H9 (cell line): ENCODE measurements around the gene SLC35G1. TPM values are rescaled to one million over a fixed set of nuclear protein-coding genes. Genes with fewer than 3 reads are reported as not detected.

Experiments used
- DNase-seq: peaks from one replicate; pipeline ENCODE4 v3.0.0-alpha.2; 2017
- H2AFZ ChIP-seq: one replicate; pipeline ENCODE4 v1.6.1; 2013; ENCODE audit warnings: mild to moderate bottlenecking, low read length, control low read depth, moderate library complexity
- H2AK5ac ChIP-seq: 2 replicates; pipeline ENCODE4 v1.6.1; 2013; ENCODE audit warnings: low read length, control low read depth, mixed read lengths; ENCODE audit not compliant: insufficient read length
- H2BK120ac ChIP-seq: one replicate; pipeline ENCODE4 v1.6.1; 2013; ENCODE audit warnings: low read depth, mild to moderate bottlenecking, low read length, control low read depth, inconsistent platforms; ENCODE audit not compliant: poor library complexity, severe bottlenecking
- H2BK12ac ChIP-seq: 2 replicates; pipeline ENCODE4 v1.6.1; 2013; ENCODE audit warnings: low read length, control low read depth, mixed read lengths, low read depth; ENCODE audit not compliant: insufficient read length
- H2BK15ac ChIP-seq: 2 replicates; pipeline ENCODE4 v1.6.1; 2013; ENCODE audit warnings: low read depth, low read length, control low read depth
- H2BK20ac ChIP-seq: one replicate; pipeline ENCODE4 v1.6.1; 2013; ENCODE audit warnings: low read depth, mild to moderate bottlenecking, low read length, control low read depth, inconsistent platforms; ENCODE audit not compliant: poor library complexity, severe bottlenecking
- H2BK5ac ChIP-seq: 2 replicates; pipeline ENCODE4 v1.6.1; 2013; ENCODE audit warnings: low read length, control low read depth, mixed read lengths; ENCODE audit not compliant: insufficient read length
- H3K14ac ChIP-seq: 2 replicates; pipeline ENCODE4 v1.6.1; 2013; ENCODE audit warnings: low read length, control low read depth; ENCODE audit not compliant: insufficient read depth
- H3K18ac ChIP-seq: 2 replicates; pipeline ENCODE4 v1.6.1; 2013; ENCODE audit warnings: low read depth, mild to moderate bottlenecking, mixed read lengths, low read length, control low read depth; ENCODE audit not compliant: insufficient read length
- H3K23ac ChIP-seq: 2 replicates; pipeline ENCODE4 v1.6.1; 2013; ENCODE audit warnings: low read length, control low read depth, mixed read lengths, low read depth; ENCODE audit not compliant: insufficient read length
- H3K23me2 ChIP-seq: 2 replicates; pipeline ENCODE4 v1.6.1; 2013; ENCODE audit warnings: low read depth, mild to moderate bottlenecking, mixed read lengths, low read length, control low read depth; ENCODE audit not compliant: insufficient read length, poor library complexity, severe bottlenecking
- H3K27ac ChIP-seq: 2 replicates; pipeline ENCODE4 v1.5.1; 2013; ENCODE audit warnings: low read length, control low read depth, mixed read lengths, low read depth; ENCODE audit not compliant: insufficient read length
- H3K27me3 ChIP-seq: 2 replicates; pipeline ENCODE4 v1.6.1; 2013; ENCODE audit warnings: low read length, control low read depth, inconsistent platforms; ENCODE audit not compliant: insufficient read depth
- H3K4ac ChIP-seq: 2 replicates; pipeline ENCODE4 v1.6.1; 2013; ENCODE audit warnings: low read depth, mild to moderate bottlenecking, control low read depth, inconsistent platforms, low read length, moderate library complexity
- H3K4me1 ChIP-seq: 2 replicates; pipeline ENCODE4 v1.6.1; 2013; ENCODE audit warnings: low read length, control low read depth, inconsistent platforms; ENCODE audit not compliant: insufficient read depth
- H3K4me2 ChIP-seq: 2 replicates; pipeline ENCODE4 v1.6.1; 2013; ENCODE audit warnings: low read length, control low read depth, mixed read lengths; ENCODE audit not compliant: insufficient read length, insufficient read depth
- H3K56ac ChIP-seq: 2 replicates; pipeline ENCODE4 v1.6.1; 2013; ENCODE audit warnings: low read depth, mild to moderate bottlenecking, mixed read lengths, low read length, control low read depth; ENCODE audit not compliant: insufficient read length
- H3K79me1 ChIP-seq: 2 replicates; pipeline ENCODE4 v1.6.1; 2013; ENCODE audit warnings: low read depth, mild to moderate bottlenecking, moderate library complexity, low read length, control low read depth, inconsistent platforms; ENCODE audit not compliant: insufficient read depth, poor library complexity, severe bottlenecking
- H3K79me2 ChIP-seq: 2 replicates; pipeline ENCODE4 v1.6.1; 2013; ENCODE audit warnings: low read length, control low read depth, inconsistent platforms; ENCODE audit not compliant: insufficient read depth
- H3K9ac ChIP-seq: 2 replicates; pipeline ENCODE4 v1.6.1; 2013; ENCODE audit warnings: low read length, control low read depth, mixed read lengths; ENCODE audit not compliant: insufficient read length; ENCODE audit errors: extremely low read depth
- H3K9me3 ChIP-seq: one replicate; pipeline ENCODE4 v1.6.1; 2013; ENCODE audit warnings: low read depth, low read length, inconsistent platforms; ENCODE audit not compliant: control insufficient read depth
- H3T11ph ChIP-seq: one replicate; pipeline ENCODE4 v1.6.1; 2013; ENCODE audit warnings: mild to moderate bottlenecking, low read length, control low read depth, inconsistent platforms
- H4K20me1 ChIP-seq: one replicate; pipeline ENCODE4 v1.6.1; 2013; ENCODE audit not compliant: control insufficient read depth, insufficient read length, insufficient read depth
- H4K5ac ChIP-seq: 2 replicates; pipeline ENCODE4 v1.6.1; 2013; ENCODE audit warnings: low read depth, mild to moderate bottlenecking, mixed read lengths, low read length, control low read depth; ENCODE audit not compliant: insufficient read length
- H4K8ac ChIP-seq: replicated peaks from 2 replicates; pipeline ENCODE4 v1.6.1; 2013; ENCODE audit warnings: low read length, control low read depth, mixed read lengths, low read depth; ENCODE audit not compliant: insufficient read length
- H4K91ac ChIP-seq: 2 replicates; pipeline ENCODE4 v1.6.1; 2013; ENCODE audit warnings: low read depth, mild to moderate bottlenecking, moderate library complexity, mixed read lengths, low read length, control low read depth; ENCODE audit not compliant: insufficient read length
- H3K27ac Mint-ChIP-seq, 3 experiments: 2 replicates in 2 of 3; 3 replicates in 1 of 3; pipeline ENCODE4 v1.8.0; 2020 to 2021; ENCODE audit warnings: mixed read lengths in 3 of 3, mild to moderate bottlenecking in 1 of 3, moderate library complexity in 1 of 3
- H3K27me3 Mint-ChIP-seq: 2 replicates; pipeline ENCODE4 v1.8.0; 2021; ENCODE audit warnings: low read depth, mild to moderate bottlenecking, moderate library complexity, mixed read lengths
- H3K36me3 Mint-ChIP-seq, 3 experiments: 2 replicates in 2 of 3; 3 replicates in 1 of 3; pipeline ENCODE4 v1.8.0; 2020 to 2021; ENCODE audit warnings: low read depth in 3 of 3, mixed read lengths in 3 of 3; ENCODE audit not compliant: insufficient read depth in 1 of 3
- H3K4me1 Mint-ChIP-seq, 2 experiments: 2 replicates each; pipeline ENCODE4 v1.8.0; 2020; ENCODE audit warnings: mixed read lengths in 2 of 2
- H3K4me3 Mint-ChIP-seq, 2 experiments: 2 replicates in 1 of 2; 3 replicates in 1 of 2; pipeline ENCODE4 v1.8.0; 2020 to 2021; ENCODE audit warnings: mild to moderate bottlenecking in 2 of 2, mixed read lengths in 2 of 2, moderate library complexity in 1 of 2
- H3K9me3 Mint-ChIP-seq, 2 experiments: 2 replicates in 1 of 2; 3 replicates in 1 of 2; pipeline ENCODE4 v1.8.0; 2020; ENCODE audit warnings: mild to moderate bottlenecking in 2 of 2, mixed read lengths in 2 of 2, moderate library complexity in 1 of 2
- WGBS: extraction: QIAGEN DNeasy Blood & Tissue Kit; methylation state at CpG from one replicate; pipeline ENCODE4 v1.1.7; 2013; ENCODE audit warnings: missing lambda C conversion rate, low lambda C conversion rate, mixed read lengths; ENCODE audit not compliant: insufficient read length; ENCODE audit errors: extremely low coverage; 5-methylcytosine and 5-hydroxymethylcytosine counted together
- total RNA-seq: library from RNA; stranded (reverse); gene quantifications from 2 replicates; pipeline ENCODE4 v1.2.1, GENCODE V29; 2021
- TF ChIP-seq, protein P1 (sequence below): fragments of 200-600 bp; sonication (generic); conservative IDR thresholded peaks from 3 replicates; pipeline ENCODE4 v1.8.0; 2021; ENCODE audit warnings: antibody characterized with exemption, mild to moderate bottlenecking

SLC35G1 gene
- total RNA-seq, 1 experiment from 2014 or later: 6.3 TPM

DNA sequence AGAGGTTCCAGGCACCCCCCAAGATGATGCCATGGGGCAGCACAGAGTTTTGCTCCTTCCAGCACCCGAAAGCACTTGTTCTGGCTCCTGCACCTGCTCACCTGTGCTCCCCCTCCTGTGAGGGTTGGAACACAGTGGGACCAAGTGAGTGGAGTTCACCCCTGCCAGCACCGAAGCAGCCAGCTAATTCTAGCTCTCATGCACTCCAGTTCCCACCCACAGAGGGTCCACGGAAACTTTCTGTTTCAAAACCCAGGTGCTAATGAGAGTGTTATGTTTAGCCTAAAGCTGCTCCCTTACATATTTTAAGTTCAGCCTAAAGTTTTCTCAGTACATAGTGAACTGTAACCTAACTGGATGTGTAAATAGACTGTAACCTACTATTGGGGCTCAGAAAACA, 42.6 kb upstream of the SLC35G1 start:
- Histone ChIP-seq H2AK5ac (no peak overlapping the region), H3K9me3 (peaks cover 8% of the 10 kb centered on the region), H2BK15ac (no peak overlapping the region), H3K56ac (no peak overlapping the region), H3K23ac (no peak overlapping the region), H3K4me1 (no peaks in the 10 kb centered on the region; the same call in 1 of the 2 replicates), H3K79me2 (no peaks in the 10 kb centered on the region), H3K9ac (no peak overlapping the region), H2BK5ac (no peak overlapping the region), H3K4ac (no peak overlapping the region), H3K23me2 (no peaks in the 10 kb centered on the region), H4K8ac (no peak overlapping the region), H3K4me2 (no peak overlapping the region), H2BK20ac (no peak overlapping the region), H4K20me1 (no peaks in the 10 kb centered on the region), H2AFZ (no peak overlapping the region), H3T11ph (no peak overlapping the region), H4K91ac (no peak overlapping the region), H3K79me1 (no peaks in the 10 kb centered on the region), H2BK12ac (no peak overlapping the region), H2BK120ac (no peak overlapping the region), H3K18ac (no peak overlapping the region), H3K27me3 (peaks cover 18% of the 10 kb centered on the region; the same call in 1 of the 2 replicates), H4K5ac (no peak overlapping the region), H3K27ac (no peak overlapping the region), H3K14ac (no peak overlapping the region)
- Mint-ChIP-seq H3K27me3 (peaks cover 100% of the 10 kb centered on the region), H3K36me3 (peaks cover 13 to 15% (median 14%) of the 10 kb centered on the region in 3 experiments; a peak in 6 of 7 replicates), H3K4me3 (no peak overlapping the region), H3K9me3 (peaks cover 43 to 46% of the 10 kb centered on the region in 2 experiments), H3K4me1 (peaks cover 27 to 35% of the 10 kb centered on the region in 2 experiments), H3K27ac (no peak overlapping the region)
- DNase-seq: no peak
- TF ChIP-seq, protein P1, sequence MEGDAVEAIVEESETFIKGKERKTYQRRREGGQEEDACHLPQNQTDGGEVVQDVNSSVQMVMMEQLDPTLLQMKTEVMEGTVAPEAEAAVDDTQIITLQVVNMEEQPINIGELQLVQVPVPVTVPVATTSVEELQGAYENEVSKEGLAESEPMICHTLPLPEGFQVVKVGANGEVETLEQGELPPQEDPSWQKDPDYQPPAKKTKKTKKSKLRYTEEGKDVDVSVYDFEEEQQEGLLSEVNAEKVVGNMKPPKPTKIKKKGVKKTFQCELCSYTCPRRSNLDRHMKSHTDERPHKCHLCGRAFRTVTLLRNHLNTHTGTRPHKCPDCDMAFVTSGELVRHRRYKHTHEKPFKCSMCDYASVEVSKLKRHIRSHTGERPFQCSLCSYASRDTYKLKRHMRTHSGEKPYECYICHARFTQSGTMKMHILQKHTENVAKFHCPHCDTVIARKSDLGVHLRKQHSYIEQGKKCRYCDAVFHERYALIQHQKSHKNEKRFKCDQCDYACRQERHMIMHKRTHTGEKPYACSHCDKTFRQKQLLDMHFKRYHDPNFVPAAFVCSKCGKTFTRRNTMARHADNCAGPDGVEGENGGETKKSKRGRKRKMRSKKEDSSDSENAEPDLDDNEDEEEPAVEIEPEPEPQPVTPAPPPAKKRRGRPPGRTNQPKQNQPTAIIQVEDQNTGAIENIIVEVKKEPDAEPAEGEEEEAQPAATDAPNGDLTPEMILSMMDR: no peak
- WGBS: no CpG with 5 or more reads among the region's 3 CpGs
